Colonic mucosa (tissue), 4 donors: ENCODE results near the gene RBM47. TPM values are rescaled to one million over a fixed set of nuclear protein-coding genes. Genes with fewer than 3 reads are reported as not detected.
A peak's percentile ranks its signal among the peaks of the same experiment; 100 is the strongest.

Experiments
- DNase-seq: peaks from one replicate; pipeline ENCODE4 v3.0.0-alpha.2; 2020
- H3K27ac ChIP-seq: fragments of 200-600 bp; one replicate; pipeline ENCODE4 v1.8.0; 2021
- H3K27me3 ChIP-seq: fragments of 200-600 bp; one replicate; pipeline ENCODE4 v1.8.0; 2021
- H3K36me3 ChIP-seq: fragments of 200-600 bp; one replicate; pipeline ENCODE4 v1.8.0; 2021
- H3K4me1 ChIP-seq: fragments of 200-600 bp; one replicate; pipeline ENCODE4 v1.8.0; 2021; ENCODE audit warnings: mild to moderate bottlenecking
- H3K4me3 ChIP-seq: fragments of 200-600 bp; one replicate; pipeline ENCODE4 v1.8.0; 2021
- H3K9ac ChIP-seq, 2 donors: one replicate each; pipeline ENCODE4 v1.7.0; 2013; ENCODE audit warnings: control low read depth in 2 of 2, low read depth in 2 of 2, low read length in 2 of 2
- H3K9me3 ChIP-seq: fragments of 200-600 bp; one replicate; pipeline ENCODE4 v1.8.0; 2021
- intact Hi-C: fragments of 100-400 bp; cut with DNase I; formaldehyde crosslinking; loops from one replicate; pipeline ENCODE4 v1.14.1; 2022
- total RNA-seq, 2 donors: library from RNA; stranded (reverse); fragmentation: NEBNext Ultra II Directional in 1 of 2; extraction: Animal tissue kit (Norgen Biotek cat#: 25700) in 1 of 2; gene quantifications; one replicate each; pipeline ENCODE4 v1.2.1, GENCODE V29; 2021
- TF ChIP-seq, protein P1 (sequence below): fragments of 200-600 bp; IDR thresholded peaks from one replicate; pipeline ENCODE4 v1.8.0; 2022; ENCODE audit warnings: antibody characterized with exemption, mild to moderate bottlenecking
- donor health status: healthy.
- donor health status: DM: no; HTN: no; CAD: no.
- donor health status: DM: no; HTN: no; CAD: no.

The RBM47 gene
- total RNA-seq, 2 donors from 2014 or later, result 279 to 281 TPM

- intact Hi-C loops, result no loop called here
- H3K9ac ChIP-seq, result peak overlapping the region in 1 of 2 donors; percentile 36
- peaks cover 9% of the 10 kb centered on the region for H3K4me1 ChIP-seq
- H3K36me3 ChIP-seq, result no peaks in the 10 kb centered on the region
- DNase-seq, result peak; percentile 80
- TF ChIP-seq, protein P1, sequence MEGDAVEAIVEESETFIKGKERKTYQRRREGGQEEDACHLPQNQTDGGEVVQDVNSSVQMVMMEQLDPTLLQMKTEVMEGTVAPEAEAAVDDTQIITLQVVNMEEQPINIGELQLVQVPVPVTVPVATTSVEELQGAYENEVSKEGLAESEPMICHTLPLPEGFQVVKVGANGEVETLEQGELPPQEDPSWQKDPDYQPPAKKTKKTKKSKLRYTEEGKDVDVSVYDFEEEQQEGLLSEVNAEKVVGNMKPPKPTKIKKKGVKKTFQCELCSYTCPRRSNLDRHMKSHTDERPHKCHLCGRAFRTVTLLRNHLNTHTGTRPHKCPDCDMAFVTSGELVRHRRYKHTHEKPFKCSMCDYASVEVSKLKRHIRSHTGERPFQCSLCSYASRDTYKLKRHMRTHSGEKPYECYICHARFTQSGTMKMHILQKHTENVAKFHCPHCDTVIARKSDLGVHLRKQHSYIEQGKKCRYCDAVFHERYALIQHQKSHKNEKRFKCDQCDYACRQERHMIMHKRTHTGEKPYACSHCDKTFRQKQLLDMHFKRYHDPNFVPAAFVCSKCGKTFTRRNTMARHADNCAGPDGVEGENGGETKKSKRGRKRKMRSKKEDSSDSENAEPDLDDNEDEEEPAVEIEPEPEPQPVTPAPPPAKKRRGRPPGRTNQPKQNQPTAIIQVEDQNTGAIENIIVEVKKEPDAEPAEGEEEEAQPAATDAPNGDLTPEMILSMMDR, result no peak
- H3K9me3 ChIP-seq, result no peaks in the 10 kb centered on the region
- no peak overlapping the region for H3K4me3 ChIP-seq
- H3K27me3 ChIP-seq, result no peaks in the 10 kb centered on the region
- H3K27ac ChIP-seq, result peak overlapping the region; percentile 37
Measured at GRCh38 chr4:40473578-40474388, 155.9 kb downstream of the RBM47 start.

- Histone ChIP-seq H3K27ac (peak overlapping the region; percentile 23), H3K4me1 (peaks cover 10% of the 10 kb centered on the region), H3K9ac (no peak overlapping the region), H3K4me3 (no peak overlapping the region), H3K36me3 (no peaks in the 10 kb centered on the region), H3K27me3 (no peaks in the 10 kb centered on the region), H3K9me3 (no peaks in the 10 kb centered on the region)
- intact Hi-C loops, result no loop called here
- DNase-seq, result no peak
- TF ChIP-seq, protein P1, result no peak
Measured at GRCh38 chr4:40471923-40472322, 157.7 kb downstream of the RBM47 start.

GRCh38 chr4:40466789-40467188 is 162.9 kb downstream of the RBM47 start:
- Histone ChIP-seq H3K4me1 (peaks cover 4% of the 10 kb centered on the region), H3K27me3 (no peaks in the 10 kb centered on the region), H3K36me3 (no peaks in the 10 kb centered on the region), H3K9ac (no peak overlapping the region), H3K27ac (no peak overlapping the region), H3K4me3 (no peak overlapping the region), H3K9me3 (no peaks in the 10 kb centered on the region)
- TF ChIP-seq, protein P1, result no peak
- DNase-seq, result no peak
- intact Hi-C loops, result no loop called here

DNA sequence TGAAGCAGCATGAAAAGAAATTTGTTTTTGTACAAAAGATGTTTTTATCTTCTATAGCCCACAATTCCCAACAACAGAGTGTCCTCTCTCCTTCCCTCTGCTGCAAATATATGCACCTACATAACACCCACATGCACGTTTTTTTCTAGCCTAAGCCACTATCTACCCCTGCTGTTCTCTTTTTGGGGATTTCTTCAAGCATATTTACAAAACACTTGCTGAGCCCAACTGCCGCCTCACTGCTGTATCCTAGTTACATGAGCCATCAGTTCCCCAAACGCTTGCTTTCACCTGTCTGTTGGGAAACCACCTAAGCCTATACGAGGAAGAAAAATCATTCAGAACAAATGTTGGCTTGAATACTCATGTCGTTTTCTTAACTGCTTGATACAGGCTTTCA is 167.3 kb downstream of the RBM47 start:
- H3K4me1 ChIP-seq, result no peaks in the 10 kb centered on the region
- intact Hi-C loops, result no loop called here
- TF ChIP-seq, protein P1, result no peak
- no peaks in the 10 kb centered on the region for H3K27me3 ChIP-seq
- no peak overlapping the region for H3K9ac ChIP-seq
- DNase-seq, result no peak
- no peaks in the 10 kb centered on the region for H3K9me3 ChIP-seq
- no peak overlapping the region for H3K27ac ChIP-seq
- no peaks in the 10 kb centered on the region for H3K36me3 ChIP-seq
- H3K4me3 ChIP-seq, result no peak overlapping the region

GRCh38 chr4:40461879-40462278 is 167.8 kb downstream of the RBM47 start:
- no peaks in the 10 kb centered on the region for H3K36me3 ChIP-seq
- no peak overlapping the region for H3K4me3 ChIP-seq
- H3K27me3 ChIP-seq, result no peaks in the 10 kb centered on the region
- DNase-seq, result no peak
- H3K27ac ChIP-seq, result no peak overlapping the region
- intact Hi-C loops, result no loop called here
- TF ChIP-seq, protein P1, result no peak
- H3K9me3 ChIP-seq, result no peaks in the 10 kb centered on the region
- H3K9ac ChIP-seq, result no peak overlapping the region
- H3K4me1 ChIP-seq, result no peaks in the 10 kb centered on the region
